Measurements from ENCODE around the gene GZF1. TPM values are rescaled to one million over a fixed set of nuclear protein-coding genes. Genes with fewer than 3 reads are reported as not detected.
A peak's percentile ranks its signal among the peaks of the same experiment; 100 is the strongest.

Gene GZF1
- polyA plus RNA-seq, 1 donor, result 8.8 TPM

DNA sequence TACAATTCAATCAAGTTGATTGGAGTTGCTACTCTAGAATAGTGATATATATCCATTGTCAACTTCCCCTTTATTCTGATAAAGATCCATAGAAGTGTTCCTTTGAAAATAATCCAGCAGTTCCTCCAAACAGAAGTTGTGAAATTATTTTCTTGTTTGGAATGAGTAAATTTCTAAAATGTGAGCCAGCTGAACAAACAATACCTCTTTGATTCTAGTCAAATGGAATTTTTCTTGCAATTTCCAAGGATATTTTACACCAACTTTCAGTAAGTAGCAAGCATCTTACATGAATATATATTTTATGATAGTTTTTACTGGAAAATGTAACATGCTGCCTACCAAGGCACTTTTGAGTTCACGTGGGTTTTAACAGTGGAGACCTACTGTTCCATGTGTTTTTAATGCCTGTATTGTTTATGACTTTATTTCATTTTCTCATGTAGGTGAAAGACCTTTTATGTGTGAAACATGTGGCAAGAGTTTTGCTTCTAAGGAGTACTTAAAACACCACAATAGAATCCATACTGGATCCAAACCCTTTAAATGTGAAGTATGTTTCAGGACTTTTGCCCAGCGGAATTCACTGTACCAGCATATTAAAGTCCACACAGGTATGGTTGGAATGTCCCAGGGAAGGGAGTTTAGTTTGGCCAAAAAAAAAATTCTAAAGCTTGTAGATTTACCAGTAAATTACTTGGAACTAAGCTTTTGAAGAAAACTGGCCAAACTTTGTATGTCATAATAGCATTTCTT, 6.5 kb downstream of the GZF1 start:
- H3K9me3 ChIP-seq (ENCODE audit: control insufficient read depth, low read depth, low read length), result no peaks in the 10 kb centered on the region
- no peak overlapping the region for H3K4me3 ChIP-seq (ENCODE audit: low read length)
- H3K36me3 ChIP-seq (ENCODE audit: control insufficient read depth, insufficient read depth, low read length), result peaks cover 65% of the 10 kb centered on the region
- no peaks in the 10 kb centered on the region for H3K27me3 ChIP-seq (ENCODE audit: control insufficient read depth, insufficient read depth, low read length)
- no peak for DNase-seq
- no peak overlapping the region for H3K27ac ChIP-seq (ENCODE audit: low read length)
- no CpG with 5 or more reads among the region's 2 CpGs for WGBS (ENCODE audit: insufficient coverage, low lambda C conversion rate)
- peaks cover 2% of the 10 kb centered on the region for H3K4me1 ChIP-seq (ENCODE audit: control insufficient read depth, insufficient read depth, low read length)

DNA sequence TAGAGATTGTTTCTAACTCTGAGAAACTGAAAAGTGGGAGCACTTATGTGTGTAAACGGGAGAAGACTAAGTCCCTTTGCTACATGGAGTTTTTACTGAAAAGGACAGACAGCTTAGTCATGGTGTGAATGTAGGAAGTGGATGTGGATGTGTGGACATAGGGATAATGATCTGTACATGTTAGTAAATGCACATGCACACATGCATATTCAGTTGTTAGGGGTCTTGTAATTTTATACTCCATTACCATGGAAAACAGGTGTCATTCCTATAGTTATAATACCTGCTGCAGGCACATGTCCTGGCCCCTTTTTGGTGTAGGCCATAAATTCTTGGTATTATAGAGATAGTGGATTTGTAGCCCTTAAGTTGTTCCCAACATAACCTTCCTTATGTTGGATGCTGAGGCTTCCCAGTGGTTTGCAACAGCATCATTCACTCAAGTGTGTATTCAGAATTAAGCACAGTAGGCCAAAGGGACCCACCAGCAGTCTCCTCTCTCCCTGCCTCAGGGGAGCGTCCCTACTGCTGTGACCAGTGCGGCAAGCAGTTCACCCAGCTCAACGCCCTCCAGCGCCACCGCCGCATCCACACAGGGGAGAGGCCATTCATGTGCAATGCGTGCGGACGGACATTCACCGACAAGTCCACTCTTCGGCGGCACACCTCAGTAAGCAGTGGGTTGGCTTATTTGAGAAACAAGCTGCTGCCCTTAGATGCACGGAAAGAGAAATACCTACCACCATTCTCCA, 7.3 kb downstream of the GZF1 start:
- DNase-seq, result no peak
- no peak overlapping the region for H3K27ac ChIP-seq (ENCODE audit: low read length)
- H3K4me1 ChIP-seq (ENCODE audit: control insufficient read depth, insufficient read depth, low read length), result peaks cover 2% of the 10 kb centered on the region
- H3K4me3 ChIP-seq (ENCODE audit: low read length), result no peak overlapping the region
- peaks cover 72% of the 10 kb centered on the region for H3K36me3 ChIP-seq (ENCODE audit: control insufficient read depth, insufficient read depth, low read length)
- WGBS (ENCODE audit: insufficient coverage, low lambda C conversion rate), result 33% methylated on average over 1 of the region's 14 CpGs
- no peaks in the 10 kb centered on the region for H3K27me3 ChIP-seq (ENCODE audit: control insufficient read depth, insufficient read depth, low read length)
- H3K9me3 ChIP-seq (ENCODE audit: control insufficient read depth, low read depth, low read length), result no peaks in the 10 kb centered on the region

DNA sequence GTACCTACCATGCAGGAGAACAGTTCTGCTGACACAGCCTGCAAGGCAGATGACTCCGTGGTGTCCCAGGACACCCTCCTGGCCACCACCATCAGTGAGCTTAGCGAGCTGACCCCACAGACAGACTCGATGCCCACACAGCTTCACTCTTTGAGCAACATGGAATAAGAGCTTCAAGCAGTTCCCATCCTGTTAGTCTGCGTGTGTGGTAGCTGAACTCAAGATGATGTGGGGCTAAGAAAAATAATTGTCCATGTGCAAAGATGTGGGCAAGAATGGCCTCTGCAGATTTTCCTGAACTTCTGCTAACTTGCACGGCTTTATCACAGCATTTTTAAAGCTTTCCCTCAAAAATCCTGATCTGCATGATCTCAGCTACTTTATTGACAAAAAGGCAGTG, 8.3 kb downstream of the GZF1 start:
- no peak overlapping the region for H3K4me3 ChIP-seq (ENCODE audit: low read length)
- no peaks in the 10 kb centered on the region for H3K9me3 ChIP-seq (ENCODE audit: control insufficient read depth, low read depth, low read length)
- no peak for DNase-seq
- WGBS (ENCODE audit: insufficient coverage, low lambda C conversion rate), result 88% methylated on average over 1 of the region's 5 CpGs
- H3K4me1 ChIP-seq (ENCODE audit: control insufficient read depth, insufficient read depth, low read length), result peaks cover 2% of the 10 kb centered on the region
- H3K27ac ChIP-seq (ENCODE audit: low read length), result no peak overlapping the region
- H3K36me3 ChIP-seq (ENCODE audit: control insufficient read depth, insufficient read depth, low read length), result peaks cover 66% of the 10 kb centered on the region
- H3K27me3 ChIP-seq (ENCODE audit: control insufficient read depth, insufficient read depth, low read length), result no peaks in the 10 kb centered on the region

DNA sequence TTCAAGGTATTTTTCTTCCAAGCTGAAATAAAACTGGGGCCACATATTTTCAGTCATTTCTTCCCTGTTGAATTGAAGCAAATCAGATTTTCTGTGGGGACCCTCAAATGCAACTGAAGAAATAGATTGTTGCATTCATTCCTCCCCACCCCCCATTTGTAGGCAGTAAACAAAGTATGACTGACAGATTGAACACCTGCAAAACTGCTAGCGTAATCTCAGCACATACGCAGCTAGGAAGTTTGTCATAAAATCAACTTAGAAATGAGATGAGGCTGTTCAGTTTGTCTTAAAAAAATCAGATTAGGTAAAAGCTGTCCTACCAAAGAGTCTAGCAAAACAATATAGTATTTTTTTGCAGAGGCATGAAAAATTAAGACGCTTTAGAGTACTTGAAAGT, 8.9 kb downstream of the GZF1 start:
- Histone ChIP-seq H3K27ac (ENCODE audit: low read length) (no peak overlapping the region), H3K36me3 (ENCODE audit: control insufficient read depth, insufficient read depth, low read length) (peaks cover 66% of the 10 kb centered on the region), H3K27me3 (ENCODE audit: control insufficient read depth, insufficient read depth, low read length) (no peaks in the 10 kb centered on the region), H3K4me1 (ENCODE audit: control insufficient read depth, insufficient read depth, low read length) (peaks cover 2% of the 10 kb centered on the region), H3K9me3 (ENCODE audit: control insufficient read depth, low read depth, low read length) (no peaks in the 10 kb centered on the region), H3K4me3 (ENCODE audit: low read length) (no peak overlapping the region)
- 86% methylated on average over 1 of the region's 3 CpGs for WGBS (ENCODE audit: insufficient coverage, low lambda C conversion rate)
- DNase-seq, result no peak

DNA sequence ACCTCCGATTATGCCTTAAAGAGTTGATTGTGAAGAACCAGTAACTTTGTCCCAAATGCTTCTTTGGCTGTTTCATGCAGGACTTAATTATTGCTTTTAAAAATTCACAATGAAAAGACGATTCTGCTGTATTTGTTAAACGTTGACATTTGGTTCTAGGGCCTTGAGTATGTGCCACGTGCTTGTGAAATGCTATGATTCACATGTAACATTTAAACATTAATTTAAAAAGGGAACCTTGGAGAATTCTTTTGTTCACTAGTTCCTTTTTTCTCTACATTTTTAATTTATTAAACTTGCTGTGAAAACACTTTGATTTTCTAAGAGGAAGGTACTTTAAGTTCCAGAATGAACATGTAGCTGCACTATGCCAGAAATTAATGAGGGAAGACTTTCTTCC, 9.5 kb downstream of the GZF1 start:
- peaks cover 2% of the 10 kb centered on the region for H3K4me1 ChIP-seq (ENCODE audit: control insufficient read depth, insufficient read depth, low read length)
- H3K27me3 ChIP-seq (ENCODE audit: control insufficient read depth, insufficient read depth, low read length), result no peaks in the 10 kb centered on the region
- 67% methylated on average over 1 of the region's 4 CpGs for WGBS (ENCODE audit: insufficient coverage, low lambda C conversion rate)
- no peak overlapping the region for H3K4me3 ChIP-seq (ENCODE audit: low read length)
- H3K36me3 ChIP-seq (ENCODE audit: control insufficient read depth, insufficient read depth, low read length), result peaks cover 70% of the 10 kb centered on the region
- H3K9me3 ChIP-seq (ENCODE audit: control insufficient read depth, low read depth, low read length), result no peaks in the 10 kb centered on the region
- no peak for DNase-seq
- no peak overlapping the region for H3K27ac ChIP-seq (ENCODE audit: low read length)

DNA sequence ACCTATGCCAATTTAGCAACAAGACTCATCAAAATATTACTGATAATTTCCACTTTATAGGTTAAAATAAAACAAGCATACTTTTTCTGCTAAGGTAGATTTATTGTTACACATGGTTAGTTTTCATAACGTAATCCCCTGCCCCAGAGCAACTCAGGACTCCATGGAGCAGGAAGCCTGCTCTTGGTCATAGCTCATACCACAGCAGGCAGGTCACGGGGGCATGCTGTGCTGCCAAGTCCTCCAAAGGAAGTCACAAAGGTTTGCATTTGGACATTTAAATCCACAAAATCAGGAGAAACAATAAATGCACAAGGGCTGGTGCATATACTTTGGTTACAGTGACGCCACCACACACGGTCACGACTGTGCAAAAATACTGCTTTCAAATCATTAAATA, 12.5 kb downstream of the GZF1 start:
- H3K4me3 ChIP-seq (ENCODE audit: low read length), result no peak overlapping the region
- WGBS (ENCODE audit: insufficient coverage, low lambda C conversion rate), result no CpG with 5 or more reads among the region's 5 CpGs
- no peak overlapping the region for H3K27ac ChIP-seq (ENCODE audit: low read length)
- no peaks in the 10 kb centered on the region for H3K9me3 ChIP-seq (ENCODE audit: control insufficient read depth, low read depth, low read length)
- DNase-seq, result no peak
- H3K4me1 ChIP-seq (ENCODE audit: control insufficient read depth, insufficient read depth, low read length), result no peaks in the 10 kb centered on the region
- H3K27me3 ChIP-seq (ENCODE audit: control insufficient read depth, insufficient read depth, low read length), result no peaks in the 10 kb centered on the region
- H3K36me3 ChIP-seq (ENCODE audit: control insufficient read depth, insufficient read depth, low read length), result peaks cover 70% of the 10 kb centered on the region

DNA sequence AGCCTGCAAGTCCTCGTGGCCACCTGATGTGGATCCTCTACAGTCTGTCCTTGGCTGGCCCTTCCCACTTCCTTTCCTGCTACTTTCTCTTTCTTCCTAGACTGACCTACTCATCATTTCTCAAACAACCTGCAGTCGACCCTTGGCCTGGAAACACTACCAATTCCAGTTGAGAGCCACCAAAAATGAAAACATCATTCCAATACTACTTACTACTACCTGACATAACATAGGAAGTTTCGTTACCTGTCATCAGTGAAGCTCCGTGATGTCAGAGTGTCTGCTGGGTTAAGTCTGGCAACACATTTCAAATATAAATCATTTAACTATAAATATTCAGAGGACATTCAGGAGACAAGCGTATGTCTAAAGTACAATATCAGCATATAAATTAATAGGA, 13.8 kb downstream of the GZF1 start:
- peaks cover 64% of the 10 kb centered on the region for H3K36me3 ChIP-seq (ENCODE audit: control insufficient read depth, insufficient read depth, low read length)

DNA sequence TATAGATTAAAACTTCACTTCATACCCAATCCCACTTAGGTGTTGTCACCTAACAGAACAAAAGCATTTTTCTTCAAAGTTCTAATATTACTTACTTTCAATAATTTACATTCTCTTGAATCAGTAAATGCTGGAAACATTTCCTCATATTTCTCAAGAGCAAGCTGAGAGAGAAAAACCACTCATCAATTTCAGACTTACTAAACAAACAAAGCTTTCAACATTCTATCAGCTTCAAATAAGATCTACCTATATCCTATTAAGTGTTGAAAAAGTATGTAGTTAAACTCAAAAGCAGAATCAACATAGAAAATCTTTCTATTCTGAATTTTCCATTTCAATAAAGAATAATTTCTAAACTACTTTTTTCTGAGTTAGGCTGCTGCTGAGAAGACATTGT, 17.8 kb downstream of the GZF1 start:
- no peak for DNase-seq
- no peak overlapping the region for H3K4me3 ChIP-seq (ENCODE audit: low read length)
- no peaks in the 10 kb centered on the region for H3K27me3 ChIP-seq (ENCODE audit: control insufficient read depth, insufficient read depth, low read length)
- peaks cover 47% of the 10 kb centered on the region for H3K36me3 ChIP-seq (ENCODE audit: control insufficient read depth, insufficient read depth, low read length)
- H3K4me1 ChIP-seq (ENCODE audit: control insufficient read depth, insufficient read depth, low read length), result no peaks in the 10 kb centered on the region
- H3K9me3 ChIP-seq (ENCODE audit: control insufficient read depth, low read depth, low read length), result no peaks in the 10 kb centered on the region
- H3K27ac ChIP-seq (ENCODE audit: low read length), result no peak overlapping the region

More for the DNA sequence above, 13.8 kb downstream of the GZF1 start:
- no peak overlapping the region for H3K27ac ChIP-seq (ENCODE audit: low read length)
- H3K4me1 ChIP-seq (ENCODE audit: control insufficient read depth, insufficient read depth, low read length), result no peaks in the 10 kb centered on the region
- no peak overlapping the region for H3K4me3 ChIP-seq (ENCODE audit: low read length)
- no peak for DNase-seq
- H3K9me3 ChIP-seq (ENCODE audit: control insufficient read depth, low read depth, low read length), result no peaks in the 10 kb centered on the region
- WGBS (ENCODE audit: insufficient coverage, low lambda C conversion rate), result 78% methylated on average over 1 of the region's 5 CpGs
- H3K27me3 ChIP-seq (ENCODE audit: control insufficient read depth, insufficient read depth, low read length), result no peaks in the 10 kb centered on the region

DNA sequence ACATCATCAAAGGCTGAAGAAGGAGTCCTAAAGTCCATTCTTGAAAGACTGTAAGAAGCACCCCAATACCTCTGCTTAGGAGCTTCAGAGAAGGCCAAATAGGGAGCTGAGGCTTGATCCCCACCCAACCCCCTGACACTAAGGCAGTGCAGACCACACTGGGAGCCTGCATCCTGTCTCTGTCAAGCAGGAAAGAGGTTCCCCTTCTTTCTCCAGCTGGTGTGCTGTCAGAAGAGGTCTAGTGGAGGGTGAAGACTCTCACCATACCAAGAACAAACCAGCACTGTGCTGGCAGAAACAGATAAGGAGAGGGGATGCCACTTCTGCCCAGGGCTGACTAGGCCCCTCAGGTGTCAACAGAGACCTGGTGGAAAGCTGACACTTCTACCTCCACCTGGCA, 19.9 kb downstream of the GZF1 start:
- no peaks in the 10 kb centered on the region for H3K9me3 ChIP-seq (ENCODE audit: control insufficient read depth, low read depth, low read length)
- no peak for DNase-seq
- H3K4me1 ChIP-seq (ENCODE audit: control insufficient read depth, insufficient read depth, low read length), result no peaks in the 10 kb centered on the region
- no peak overlapping the region for H3K4me3 ChIP-seq (ENCODE audit: low read length)
- no peaks in the 10 kb centered on the region for H3K27me3 ChIP-seq (ENCODE audit: control insufficient read depth, insufficient read depth, low read length)
- no peak overlapping the region for H3K27ac ChIP-seq (ENCODE audit: low read length)
- peaks cover 37% of the 10 kb centered on the region for H3K36me3 ChIP-seq (ENCODE audit: control insufficient read depth, insufficient read depth, low read length)

DNA sequence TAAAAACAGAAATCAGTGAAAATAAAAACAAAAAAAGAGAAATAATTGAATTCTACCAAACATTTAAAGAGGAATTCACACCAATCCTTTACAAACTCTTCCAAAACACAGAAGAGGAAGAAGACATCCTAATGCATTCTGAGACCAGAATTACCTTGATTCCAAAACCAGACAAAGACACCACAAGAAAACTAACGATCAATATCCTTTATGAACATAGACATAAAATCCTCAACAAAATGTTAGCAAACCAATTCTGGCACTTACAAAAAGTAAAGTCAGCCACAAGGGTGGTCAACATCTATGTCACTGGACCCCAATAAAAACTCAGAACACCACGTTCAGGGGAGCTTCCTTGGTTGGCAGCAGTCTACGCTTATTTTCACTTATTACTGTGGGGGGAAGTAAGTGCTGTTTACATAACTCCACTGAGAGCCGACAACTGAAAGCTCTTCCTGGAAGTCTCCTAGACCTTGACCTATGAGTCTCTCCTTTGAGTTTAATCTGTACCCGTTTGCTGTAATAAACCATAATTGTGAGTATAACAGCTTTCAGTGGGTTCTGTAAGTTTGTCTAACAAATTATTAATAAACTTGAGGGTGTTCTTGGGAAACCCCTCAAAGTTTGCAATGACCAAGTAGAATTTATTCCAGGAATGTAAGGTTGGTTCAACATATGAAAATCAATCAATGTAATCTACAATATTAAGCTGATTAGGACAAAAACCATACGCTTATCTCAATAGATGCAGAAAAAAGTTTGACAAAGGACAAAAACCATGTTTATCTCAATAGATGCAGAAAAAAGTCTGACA, 24.5 kb downstream of the GZF1 start:
- Histone ChIP-seq H3K27me3 (ENCODE audit: control insufficient read depth, insufficient read depth, low read length) (no peaks in the 10 kb centered on the region), H3K4me1 (ENCODE audit: control insufficient read depth, insufficient read depth, low read length) (no peaks in the 10 kb centered on the region), H3K36me3 (ENCODE audit: control insufficient read depth, insufficient read depth, low read length) (peaks cover 36% of the 10 kb centered on the region), H3K9me3 (ENCODE audit: control insufficient read depth, low read depth, low read length) (no peaks in the 10 kb centered on the region), H3K27ac (ENCODE audit: low read length) (no peak overlapping the region), H3K4me3 (ENCODE audit: low read length) (no peak overlapping the region)
- peak; percentile 40 to 71 for DNase-seq
- 63% methylated on average over 1 of the region's 6 CpGs for WGBS (ENCODE audit: insufficient coverage, low lambda C conversion rate)
